IgD-negative memory B cell (primary cell): ENCODE data around the gene PITPNC1. TPM values are rescaled to one million over a fixed set of nuclear protein-coding genes. Genes with fewer than 3 reads are reported as not detected.

ENCODE experiments used
- H3K27ac Mint-ChIP-seq, 3 donors: one replicate each; pipeline ENCODE4 v1.8.0; 2020 to 2022; ENCODE audit warnings: mild to moderate bottlenecking in 3 of 3, mixed read lengths in 3 of 3, moderate library complexity in 1 of 3
- H3K27me3 Mint-ChIP-seq: one replicate; pipeline ENCODE4 v1.8.0; 2021; ENCODE audit warnings: mixed read lengths
- H3K36me3 Mint-ChIP-seq: one replicate; pipeline ENCODE4 v1.8.0; 2020; ENCODE audit warnings: mild to moderate bottlenecking, mixed read lengths
- H3K4me1 Mint-ChIP-seq, 3 donors: one replicate each; pipeline ENCODE4 v1.8.0; 2020 to 2022; ENCODE audit warnings: mixed read lengths in 3 of 3, mild to moderate bottlenecking in 1 of 3
- H3K4me3 Mint-ChIP-seq, 4 donors: one replicate each; pipeline ENCODE4 v1.8.0; 2020 to 2022; ENCODE audit warnings: mild to moderate bottlenecking in 4 of 4, mixed read lengths in 4 of 4, moderate library complexity in 3 of 4
- H3K9me3 Mint-ChIP-seq, 3 donors: one replicate each; pipeline ENCODE4 v1.8.0; 2020 to 2021; ENCODE audit warnings: mixed read lengths in 3 of 3, mild to moderate bottlenecking in 1 of 3
- polyA plus RNA-seq: library from polyadenylated mRNA; unstranded; fragments of 300-500 nt; fragmentation: Illumina TruSeq; gene quantifications from one replicate; pipeline ENCODE4 v1.2.3, GENCODE V29; 2021

Gene PITPNC1
- polyA plus RNA-seq, 1 donor from 2014 or later = 26.0 TPM

GRCh38 chr17:67652433-67652832, 275.4 kb downstream of the PITPNC1 start:
- H3K9me3 Mint-ChIP-seq = peaks cover 0 to 2% (median 0%) of the 10 kb centered on the region in 3 donors
- peaks cover 4% of the 10 kb centered on the region for H3K36me3 Mint-ChIP-seq
- no peak overlapping the region for H3K27ac Mint-ChIP-seq
- H3K4me1 Mint-ChIP-seq = peaks cover 0 to 19% (median 7%) of the 10 kb centered on the region in 3 donors
- H3K4me3 Mint-ChIP-seq = no peak overlapping the region
- H3K27me3 Mint-ChIP-seq = no peaks in the 10 kb centered on the region

GRCh38 chr17:67655478-67656148, 278.5 kb downstream of the PITPNC1 start:
- no peak overlapping the region for H3K27ac Mint-ChIP-seq
- peaks cover 0 to 8% (median 6%) of the 10 kb centered on the region in 3 donors for H3K4me1 Mint-ChIP-seq
- no peaks in the 10 kb centered on the region for H3K27me3 Mint-ChIP-seq
- no peak overlapping the region for H3K4me3 Mint-ChIP-seq
- H3K36me3 Mint-ChIP-seq = peaks cover 13% of the 10 kb centered on the region
- H3K9me3 Mint-ChIP-seq = peaks cover 1 to 12% (median 5%) of the 10 kb centered on the region in 3 donors

DNA sequence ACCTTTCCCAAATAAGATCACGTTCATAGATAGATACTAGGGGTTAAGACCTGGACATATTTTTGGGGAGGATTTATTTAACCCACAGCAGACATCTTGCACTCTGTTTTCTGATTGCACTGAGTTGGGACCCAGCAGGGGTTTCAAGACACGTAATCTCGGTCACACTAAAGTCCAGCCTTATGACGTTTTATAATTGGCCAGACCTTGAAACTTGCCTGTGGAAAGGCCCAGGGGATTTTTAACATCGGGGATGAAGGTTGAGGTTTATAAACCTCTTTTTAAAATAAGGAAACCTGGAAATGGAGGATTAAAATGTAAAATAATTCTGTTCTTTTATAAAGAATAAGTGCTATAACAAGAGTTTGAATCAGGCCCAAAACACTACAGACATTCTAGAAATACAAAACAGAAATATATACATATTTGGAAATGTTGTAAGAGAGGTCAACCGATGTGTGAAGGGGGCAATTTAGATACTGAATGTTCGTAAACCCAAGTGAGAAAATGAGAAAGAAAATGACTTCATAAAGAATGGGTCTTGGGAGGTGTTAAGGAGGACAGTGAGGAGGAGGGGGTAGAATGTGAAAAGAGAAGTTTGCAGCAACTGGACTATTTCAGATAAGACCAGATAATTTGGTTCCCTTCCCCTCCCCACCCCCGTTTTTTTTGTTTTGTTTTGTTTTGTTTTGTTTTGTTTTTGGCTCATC, 279.6 kb downstream of the PITPNC1 start:
- Mint-ChIP-seq H3K4me1 (peaks cover 0 to 5% (median 1%) of the 10 kb centered on the region in 3 donors), H3K9me3 (peaks cover 1 to 12% (median 5%) of the 10 kb centered on the region in 3 donors), H3K36me3 (peaks cover 15% of the 10 kb centered on the region), H3K27ac (no peak overlapping the region), H3K27me3 (no peaks in the 10 kb centered on the region), H3K4me3 (no peak overlapping the region)

GRCh38 chr17:67657596-67657995, 280.5 kb downstream of the PITPNC1 start:
- H3K27me3 Mint-ChIP-seq = no peaks in the 10 kb centered on the region
- H3K4me3 Mint-ChIP-seq = no peak overlapping the region
- H3K27ac Mint-ChIP-seq = no peak overlapping the region
- peaks cover 12% of the 10 kb centered on the region for H3K36me3 Mint-ChIP-seq
- H3K9me3 Mint-ChIP-seq = peaks cover 1 to 12% (median 8%) of the 10 kb centered on the region in 3 donors
- peaks cover 0 to 4% (median 0%) of the 10 kb centered on the region in 3 donors for H3K4me1 Mint-ChIP-seq

- H3K36me3 Mint-ChIP-seq = peaks cover 12% of the 10 kb centered on the region
- no peak overlapping the region for H3K27ac Mint-ChIP-seq
- H3K27me3 Mint-ChIP-seq = no peaks in the 10 kb centered on the region
- no peak overlapping the region for H3K4me3 Mint-ChIP-seq
- peaks cover 1 to 12% (median 8%) of the 10 kb centered on the region in 3 donors for H3K9me3 Mint-ChIP-seq
- H3K4me1 Mint-ChIP-seq = peaks cover 0 to 4% (median 0%) of the 10 kb centered on the region in 3 donors
These were observed 281.2 kb downstream of the PITPNC1 start for GRCh38 chr17:67658265-67658664.

DNA sequence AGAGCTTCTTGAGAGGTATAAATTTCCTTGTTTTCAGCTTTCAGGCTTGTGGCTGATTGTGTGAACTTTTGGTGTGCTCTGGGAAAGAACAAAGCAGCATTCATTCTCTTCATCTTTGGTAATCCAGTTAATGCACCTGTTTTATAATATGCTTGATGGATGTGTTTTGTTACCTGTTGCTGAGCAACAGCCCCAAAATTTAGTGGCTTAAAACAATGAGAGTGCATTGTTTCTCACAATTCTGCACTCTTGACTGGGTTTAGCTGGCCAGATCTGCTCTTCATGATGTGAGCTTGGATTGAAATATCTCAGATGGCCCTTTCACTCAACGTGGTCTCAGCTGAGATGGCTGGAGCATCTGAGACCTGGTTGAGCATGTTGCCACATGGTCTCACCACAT, 281.9 kb downstream of the PITPNC1 start:
- H3K27ac Mint-ChIP-seq = no peak overlapping the region
- H3K27me3 Mint-ChIP-seq = no peaks in the 10 kb centered on the region
- peaks cover 0 to 4% (median 0%) of the 10 kb centered on the region in 3 donors for H3K4me1 Mint-ChIP-seq
- peaks cover 1 to 12% (median 8%) of the 10 kb centered on the region in 3 donors for H3K9me3 Mint-ChIP-seq
- peaks cover 12% of the 10 kb centered on the region for H3K36me3 Mint-ChIP-seq
- H3K4me3 Mint-ChIP-seq = no peak overlapping the region

DNA sequence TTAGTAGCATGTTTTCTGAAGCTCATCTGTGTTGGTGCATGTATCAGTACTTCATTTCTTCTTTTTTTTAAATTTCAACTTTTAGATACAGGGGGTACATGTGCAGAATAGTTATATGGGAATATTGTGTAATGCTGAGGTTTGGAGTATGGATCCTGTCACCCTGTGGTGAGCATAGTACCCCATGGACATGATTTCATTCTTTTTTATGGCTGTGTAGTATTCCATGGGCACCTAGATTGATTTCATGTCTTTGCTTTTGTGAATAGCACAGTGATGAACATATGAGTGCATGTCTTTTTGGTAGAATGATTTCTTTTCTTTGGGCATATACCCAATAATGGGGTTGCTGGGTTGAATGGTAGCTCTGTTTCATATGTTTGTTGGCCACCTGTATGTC, 285.6 kb downstream of the PITPNC1 start:
- Mint-ChIP-seq H3K4me3 (peak overlapping the region in 1 of 4 donors; percentile 65), H3K4me1 (peaks cover 0 to 6% (median 0%) of the 10 kb centered on the region in 3 donors), H3K9me3 (peaks cover 1 to 12% (median 6%) of the 10 kb centered on the region in 3 donors), H3K36me3 (peaks cover 10% of the 10 kb centered on the region), H3K27me3 (no peaks in the 10 kb centered on the region), H3K27ac (no peak overlapping the region)

DNA sequence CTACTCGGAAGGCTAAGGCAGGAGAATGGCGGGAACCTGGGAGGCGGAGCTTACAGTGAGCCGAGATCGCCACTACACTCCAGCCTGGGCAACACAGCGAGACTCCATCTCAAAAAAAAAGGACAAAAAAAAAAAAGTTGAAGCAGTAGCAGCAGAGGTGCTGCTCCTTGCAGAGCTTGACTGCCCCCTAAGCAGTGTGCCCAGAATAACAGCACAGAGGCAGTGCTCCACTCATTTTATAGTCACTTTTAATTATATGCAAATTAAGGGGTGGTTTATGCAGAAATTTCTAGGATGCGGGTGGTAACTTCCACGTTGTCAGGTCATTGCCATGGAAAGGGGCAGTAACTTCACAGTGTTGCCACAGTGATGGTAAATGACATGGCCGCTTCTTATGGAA, 286.4 kb downstream of the PITPNC1 start:
- H3K27me3 Mint-ChIP-seq = no peaks in the 10 kb centered on the region
- H3K4me1 Mint-ChIP-seq = peaks cover 0 to 5% (median 0%) of the 10 kb centered on the region in 3 donors
- H3K36me3 Mint-ChIP-seq = peaks cover 9% of the 10 kb centered on the region
- no peak overlapping the region for H3K4me3 Mint-ChIP-seq
- peaks cover 0 to 8% (median 7%) of the 10 kb centered on the region in 3 donors for H3K9me3 Mint-ChIP-seq
- no peak overlapping the region for H3K27ac Mint-ChIP-seq

GRCh38 chr17:67666028-67666427, 288.9 kb downstream of the PITPNC1 start:
- H3K4me1 Mint-ChIP-seq = peaks cover 0 to 3% (median 0%) of the 10 kb centered on the region in 3 donors
- H3K27ac Mint-ChIP-seq = no peak overlapping the region
- no peak overlapping the region for H3K4me3 Mint-ChIP-seq
- H3K27me3 Mint-ChIP-seq = no peaks in the 10 kb centered on the region
- peaks cover 0 to 4% (median 0%) of the 10 kb centered on the region in 3 donors for H3K9me3 Mint-ChIP-seq
- H3K36me3 Mint-ChIP-seq = peaks cover 2% of the 10 kb centered on the region

DNA sequence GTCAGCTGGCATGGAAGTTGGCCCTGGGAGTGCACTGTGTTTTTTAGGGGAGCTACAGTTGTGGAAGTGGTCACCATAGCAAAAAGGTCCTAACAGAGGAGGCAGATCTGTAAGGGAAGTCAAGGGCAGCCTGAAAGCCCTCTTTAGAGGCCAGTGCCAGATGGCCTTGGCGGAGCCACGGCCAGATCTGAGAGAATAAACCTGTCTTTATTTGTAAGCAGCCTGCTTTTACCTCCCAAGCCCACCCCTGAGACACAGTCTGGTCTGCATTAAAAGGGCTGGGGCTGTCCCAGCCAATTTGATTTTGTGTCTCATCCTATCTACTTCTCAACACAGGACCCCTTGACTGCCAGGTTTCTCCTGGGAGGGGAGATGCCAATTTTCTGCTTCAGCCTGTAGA, 289.6 kb downstream of the PITPNC1 start:
- Mint-ChIP-seq H3K27ac (no peak overlapping the region), H3K36me3 (no peaks in the 10 kb centered on the region), H3K4me3 (no peak overlapping the region), H3K9me3 (peaks cover 0 to 4% (median 0%) of the 10 kb centered on the region in 3 donors), H3K4me1 (peaks cover 0 to 3% (median 0%) of the 10 kb centered on the region in 3 donors), H3K27me3 (no peaks in the 10 kb centered on the region)

GRCh38 chr17:67671493-67671892, 294.4 kb downstream of the PITPNC1 start:
- no peaks in the 10 kb centered on the region for H3K4me1 Mint-ChIP-seq
- H3K27ac Mint-ChIP-seq = peak overlapping the region in 1 of 3 donors; percentile 65
- no peak overlapping the region for H3K4me3 Mint-ChIP-seq
- H3K27me3 Mint-ChIP-seq = no peaks in the 10 kb centered on the region
- no peaks in the 10 kb centered on the region for H3K36me3 Mint-ChIP-seq
- peaks cover 0 to 1% (median 0%) of the 10 kb centered on the region in 3 donors for H3K9me3 Mint-ChIP-seq

GRCh38 chr17:67672592-67673335, 295.7 kb downstream of the PITPNC1 start:
- Mint-ChIP-seq H3K4me3 (no peak overlapping the region), H3K36me3 (peaks cover 1% of the 10 kb centered on the region), H3K27me3 (no peaks in the 10 kb centered on the region), H3K27ac (no peak overlapping the region), H3K4me1 (no peaks in the 10 kb centered on the region), H3K9me3 (peaks cover 0 to 1% (median 0%) of the 10 kb centered on the region in 3 donors)

GRCh38 chr17:67675481-67675880, 298.4 kb downstream of the PITPNC1 start:
- H3K4me1 Mint-ChIP-seq = peaks cover 4 to 7% (median 6%) of the 10 kb centered on the region in 3 donors
- H3K36me3 Mint-ChIP-seq = peaks cover 3% of the 10 kb centered on the region
- H3K9me3 Mint-ChIP-seq = no peaks in the 10 kb centered on the region
- no peaks in the 10 kb centered on the region for H3K27me3 Mint-ChIP-seq
- no peak overlapping the region for H3K27ac Mint-ChIP-seq
- no peak overlapping the region for H3K4me3 Mint-ChIP-seq

- peaks cover 3% of the 10 kb centered on the region for H3K36me3 Mint-ChIP-seq
- H3K27me3 Mint-ChIP-seq = no peaks in the 10 kb centered on the region
- H3K9me3 Mint-ChIP-seq = no peaks in the 10 kb centered on the region
- no peak overlapping the region for H3K27ac Mint-ChIP-seq
- H3K4me1 Mint-ChIP-seq = peaks cover 10 to 13% (median 12%) of the 10 kb centered on the region in 3 donors
- no peak overlapping the region for H3K4me3 Mint-ChIP-seq
These were observed 299.2 kb downstream of the PITPNC1 start for GRCh38 chr17:67676305-67676704.

GRCh38 chr17:67678414-67678813, 301.3 kb downstream of the PITPNC1 start:
- H3K36me3 Mint-ChIP-seq = peaks cover 3% of the 10 kb centered on the region
- no peak overlapping the region for H3K4me3 Mint-ChIP-seq
- no peaks in the 10 kb centered on the region for H3K9me3 Mint-ChIP-seq
- no peak overlapping the region for H3K27ac Mint-ChIP-seq
- H3K27me3 Mint-ChIP-seq = no peaks in the 10 kb centered on the region
- peaks cover 10 to 13% (median 12%) of the 10 kb centered on the region in 3 donors for H3K4me1 Mint-ChIP-seq
